Measurements from ENCODE around the gene MRPS15. TPM values are rescaled to one million over a fixed set of nuclear protein-coding genes. Genes with fewer than 3 reads are reported as not detected.

Gene MRPS15
- total and polyA plus RNA-seq, 2 of the 13 experiments (the other 11 are each of a cell fraction or from before 2014, with no cell fraction given): 59.0 to 113 TPM

- TF ChIP-seq DDIT3 (CRISPR knock-in tag; IDR thresholded peaks at IDR 0.05): 0 out of 2 replicates have a peak, but pooled peaks have one; percentile 62
- peak; percentile 97 for TF ChIP-seq GATAD1 (CRISPR knock-in tag; IDR thresholded peaks at IDR 0.05)
- no peak; the same call in none of the 2 replicates for TF ChIP-seq RNF2 (conservative IDR thresholded peaks at IDR 0.05; ENCODE audit: low read depth)
- TF ChIP-seq ZNF788 (CRISPR knock-in tag; IDR thresholded peaks at IDR 0.05; ENCODE audit: borderline replicate concordance): peak; percentile 99
- peak; percentile 81 for TF ChIP-seq ZNF772 (CRISPR knock-in tag; IDR thresholded peaks at IDR 0.05)
- peak; percentile 96 for TF ChIP-seq HDAC1 (CRISPR knock-in tag; IDR thresholded peaks at IDR 0.05)
- no peak for TF ChIP-seq POGZ (CRISPR knock-in tag; IDR thresholded peaks at IDR 0.05)
- peak; percentile 97 for TF ChIP-seq FOXK1 (CRISPR knock-in tag; IDR thresholded peaks at IDR 0.05; ENCODE audit: borderline replicate concordance, low read depth)
- no peak; the same call in 1 of the 2 replicates for TF ChIP-seq ZNF253 (CRISPR knock-in tag; IDR thresholded peaks at IDR 0.05; ENCODE audit: borderline replicate concordance)
- TF ChIP-seq ATF5 (CRISPR knock-in tag; IDR thresholded peaks at IDR 0.05; ENCODE audit: low read depth): no peak
- peak; percentile 91 for TF ChIP-seq ZNF670 (CRISPR knock-in tag; IDR thresholded peaks at IDR 0.05; ENCODE audit: borderline replicate concordance)
- peak; percentile 63 for TF ChIP-seq NFYB (CRISPR knock-in tag; IDR thresholded peaks at IDR 0.05)
- TF ChIP-seq ETV5 (CRISPR knock-in tag; IDR thresholded peaks at IDR 0.05; ENCODE audit: borderline replicate concordance): peak; percentile 58; the same call in 1 of the 2 replicates
- TF ChIP-seq ZMAT3 (CRISPR knock-in tag; conservative IDR thresholded peaks at IDR 0.05): peak; percentile 67; the same call in 1 of the 2 replicates
- TF ChIP-seq BRD4 (CRISPR knock-in tag; IDR thresholded peaks at IDR 0.05): 0 out of 2 replicates have a peak, but pooled peaks have one; percentile 39
- no peak; the same call in 1 of the 2 replicates for TF ChIP-seq ZNF607 (CRISPR knock-in tag; IDR thresholded peaks at IDR 0.05; ENCODE audit: borderline replicate concordance)
- peak; percentile 99 for TF ChIP-seq KDM2A (CRISPR knock-in tag; IDR thresholded peaks at IDR 0.05; ENCODE audit: borderline replicate concordance, low read depth)
- TF ChIP-seq ZBTB43 (CRISPR knock-in tag; conservative IDR thresholded peaks at IDR 0.05): no peak; the same call in none of the 2 replicates
- peak; percentile 89 for TF ChIP-seq POLR2G (IDR thresholded peaks at IDR 0.05; ENCODE audit: low read depth, low read length)
- TF ChIP-seq DPF2 (CRISPR knock-in tag; IDR thresholded peaks at IDR 0.05; ENCODE audit: borderline replicate concordance, low read depth): no peak
- no peak for TF ChIP-seq ZBTB37 (CRISPR knock-in tag; IDR thresholded peaks at IDR 0.05)
- no peak for TF ChIP-seq TERF1 (CRISPR knock-in tag; IDR thresholded peaks at IDR 0.05)
Measured at GRCh38 chr1:36463803-36464604, at the start of gene MRPS15 (continued).

Data from HepG2 (cell line).